ENCODE measurements around the gene EXOC4.

GRCh38 chr7:133613250-133613790 lies 360.4 kb downstream of the EXOC4 start:
- TF ChIP-seq, protein P1, sequence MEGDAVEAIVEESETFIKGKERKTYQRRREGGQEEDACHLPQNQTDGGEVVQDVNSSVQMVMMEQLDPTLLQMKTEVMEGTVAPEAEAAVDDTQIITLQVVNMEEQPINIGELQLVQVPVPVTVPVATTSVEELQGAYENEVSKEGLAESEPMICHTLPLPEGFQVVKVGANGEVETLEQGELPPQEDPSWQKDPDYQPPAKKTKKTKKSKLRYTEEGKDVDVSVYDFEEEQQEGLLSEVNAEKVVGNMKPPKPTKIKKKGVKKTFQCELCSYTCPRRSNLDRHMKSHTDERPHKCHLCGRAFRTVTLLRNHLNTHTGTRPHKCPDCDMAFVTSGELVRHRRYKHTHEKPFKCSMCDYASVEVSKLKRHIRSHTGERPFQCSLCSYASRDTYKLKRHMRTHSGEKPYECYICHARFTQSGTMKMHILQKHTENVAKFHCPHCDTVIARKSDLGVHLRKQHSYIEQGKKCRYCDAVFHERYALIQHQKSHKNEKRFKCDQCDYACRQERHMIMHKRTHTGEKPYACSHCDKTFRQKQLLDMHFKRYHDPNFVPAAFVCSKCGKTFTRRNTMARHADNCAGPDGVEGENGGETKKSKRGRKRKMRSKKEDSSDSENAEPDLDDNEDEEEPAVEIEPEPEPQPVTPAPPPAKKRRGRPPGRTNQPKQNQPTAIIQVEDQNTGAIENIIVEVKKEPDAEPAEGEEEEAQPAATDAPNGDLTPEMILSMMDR (IDR thresholded peaks at IDR 0.05): no peak
- TF ChIP-seq POLR2A (IDR thresholded peaks at IDR 0.05): no peak

All from lower leg skin (tissue), 3 donors.